Heart left ventricle (tissue), 16 donors: ENCODE results near the gene CDT1. TPM values are rescaled to one million over a fixed set of nuclear protein-coding genes. Genes with fewer than 3 reads are reported as not detected.

Experiments used
- ATAC-seq, 4 donors: fragments of 200-7000 bp; cut with Tn5 transposase; one replicate each; pipeline ENCODE4 v1.9.1; 2020 to 2022; ENCODE audit warnings: moderate library complexity in 4 of 4, mild to moderate bottlenecking in 3 of 4, moderate number of reproducible peaks in 1 of 4
- DNase-seq, 5 donors: peaks; one replicate each; pipeline ENCODE4 v3.0.0-alpha.2; 2020
- H3K27ac ChIP-seq, 12 donors: fragments of 200-600 bp; sonication (generic) in 4 of 12; one replicate each; pipeline versions ENCODE4 v1.5.0 to v1.8.0; 2016 to 2022; ENCODE audit warnings: mild to moderate bottlenecking in 2 of 12
- H3K27me3 ChIP-seq, 9 donors: fragments of 200-600 bp; sonication (generic) in 2 of 9; one replicate each; pipeline versions ENCODE4 v1.5.1 to v1.8.0; 2016 to 2022; ENCODE audit warnings: mild to moderate bottlenecking in 3 of 9
- H3K36me3 ChIP-seq, 9 donors: fragments of 200-600 bp; sonication (generic) in 2 of 9; one replicate each; pipeline versions ENCODE4 v1.5.0 to v1.8.0; 2018 to 2022; ENCODE audit warnings: mild to moderate bottlenecking in 2 of 9
- H3K4me1 ChIP-seq, 12 donors: fragments of 200-600 bp; sonication (generic) in 4 of 12; one replicate each; pipeline versions ENCODE4 v1.5.0 to v1.8.0; 2016 to 2022; ENCODE audit warnings: mild to moderate bottlenecking in 3 of 12
- H3K4me3 ChIP-seq, 12 donors: fragments of 200-600 bp; sonication (generic) in 4 of 12; one replicate each; pipeline versions ENCODE4 v1.5.0 to v1.8.0; 2017 to 2022; ENCODE audit warnings: mild to moderate bottlenecking in 9 of 12, moderate library complexity in 4 of 12
- H3K9me3 ChIP-seq, 12 donors: fragments of 200-600 bp; sonication (generic) in 4 of 12; one replicate each; pipeline versions ENCODE4 v1.5.0 to v1.8.0; 2016 to 2022; ENCODE audit warnings: mild to moderate bottlenecking in 1 of 12
- POLR2A ChIP-seq, 2 donors: fragments of 450-650 bp; IDR thresholded peaks; one replicate each; pipeline ENCODE4 v1.6.1; 2017; ENCODE audit warnings: antibody characterized with exemption in 2 of 2, mild to moderate bottlenecking in 2 of 2, moderate library complexity in 2 of 2
- WGBS, 4 donors: extraction: QIAGEN DNeasy Blood & Tissue Kit in 2 of 4; methylation state at CpG; one replicate each; pipeline versions ENCODE4 v1.1.5 to v1.1.7; 2013 to 2018; 5-methylcytosine and 5-hydroxymethylcytosine counted together
- intact Hi-C, 10 donors: fragments of 100-400 bp; cut with DNase I; formaldehyde crosslinking; loops; one replicate each; pipeline versions ENCODE4 v1.11.1 to v1.14.2; 2022
- polyA plus RNA-seq, 2 donors: library from polyadenylated mRNA; stranded (reverse); fragments of 200-250 nt; gene quantifications; one replicate each; pipeline ENCODE4 v1.2.3, GENCODE V29; 2013
- total RNA-seq, 9 donors: library from RNA; depleted of rRNA in 2 of 9; stranded (reverse); fragments of >200 nt in 2 of 9; fragmentation: NEBNext Ultra II Directional in 3 of 9; extraction: Animal tissue kit (Norgen Biotek cat#: 25700) in 3 of 9; gene quantifications; one replicate each; pipeline versions ENCODE4 v1.1.0 to v1.2.4, GENCODE V29; 2016 to 2023
- TF ChIP-seq, protein P1 (sequence below), 12 donors: fragments of 200-600 bp; sonication (generic) in 4 of 12; IDR thresholded peaks; one replicate each; pipeline versions ENCODE4 v1.5.0 to v1.8.0; 2018 to 2022; ENCODE audit warnings: antibody characterized with exemption in 12 of 12, mild to moderate bottlenecking in 5 of 12
- donor health status: ischemic (EF 13 %, LVEDD 7.1; RV severe dilation, severe dysfunction).
- donor health status: healthy with polysubstance abuse.
- donor health status: DM: no; HTN: yes; CAD: no.
- donor health status: DM: no; HTN: no; CAD: no.
- donor health status: ischemic (EF 25% LVEDD 6.9; RV normal size, moderate dysfunction).
- donor health status: ischemic (EF 25% LVEDD 5.7; RV mildly dilated, moderate dysfunction).
- donor health status: healthy.
- donor health status: DM: yes; HTN: yes; CAD: no.
- donor health status: ischemic (EF 35%, LVEDD 5.7; RV mildly dilated, moderate dysfunction).
- donor health status: nonischemic (EF 11% LVEDD 7.7; RV severe dilation, severe dysfunction).
- donor health status: DM: yes; HTN: yes; CAD: no.
- donor health status: PGD.
- donor health status: ischemic (EF 29% LVEDD 5.4; RV normal size, mild dysfunction).
- donor health status: nonischemic (EF 23%, LVEDD 6.1; RV moderate dilation, normal function).

CDT1 gene
- total and polyA plus RNA-seq, 11 donors: 0.19 to 6.1 (median 0.61) TPM

DNA sequence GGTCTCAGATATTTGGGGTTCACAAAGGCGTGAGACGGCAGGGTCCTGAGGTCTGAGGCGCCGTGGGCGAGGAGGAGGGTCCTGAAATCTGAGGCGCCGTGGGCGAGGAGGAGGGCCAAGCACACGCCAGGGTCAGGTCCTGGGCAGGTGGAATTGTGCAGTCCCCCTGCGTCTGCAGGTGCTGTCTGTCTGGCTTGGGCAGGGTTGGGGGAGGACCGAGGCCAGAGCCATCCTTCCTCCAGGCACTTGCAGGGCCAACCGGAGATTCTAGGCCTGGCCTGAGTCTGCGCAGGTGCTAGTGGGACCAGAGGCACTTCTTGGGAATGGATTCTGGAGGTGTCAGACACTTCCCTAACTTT lies 10.5 kb downstream of the CDT1 start:
- H3K4me1 ChIP-seq: peaks cover 0 to 41% (median 24%) of the 10 kb centered on the region in 12 donors
- 84 to 95% (median 90%) methylated on average over 13 of the region's 13 CpGs for WGBS, 4 donors
- H3K27me3 ChIP-seq: no peaks in the 10 kb centered on the region
- H3K36me3 ChIP-seq: peaks cover 0 to 10% (median 0%) of the 10 kb centered on the region in 9 donors
- TF ChIP-seq, protein P1, sequence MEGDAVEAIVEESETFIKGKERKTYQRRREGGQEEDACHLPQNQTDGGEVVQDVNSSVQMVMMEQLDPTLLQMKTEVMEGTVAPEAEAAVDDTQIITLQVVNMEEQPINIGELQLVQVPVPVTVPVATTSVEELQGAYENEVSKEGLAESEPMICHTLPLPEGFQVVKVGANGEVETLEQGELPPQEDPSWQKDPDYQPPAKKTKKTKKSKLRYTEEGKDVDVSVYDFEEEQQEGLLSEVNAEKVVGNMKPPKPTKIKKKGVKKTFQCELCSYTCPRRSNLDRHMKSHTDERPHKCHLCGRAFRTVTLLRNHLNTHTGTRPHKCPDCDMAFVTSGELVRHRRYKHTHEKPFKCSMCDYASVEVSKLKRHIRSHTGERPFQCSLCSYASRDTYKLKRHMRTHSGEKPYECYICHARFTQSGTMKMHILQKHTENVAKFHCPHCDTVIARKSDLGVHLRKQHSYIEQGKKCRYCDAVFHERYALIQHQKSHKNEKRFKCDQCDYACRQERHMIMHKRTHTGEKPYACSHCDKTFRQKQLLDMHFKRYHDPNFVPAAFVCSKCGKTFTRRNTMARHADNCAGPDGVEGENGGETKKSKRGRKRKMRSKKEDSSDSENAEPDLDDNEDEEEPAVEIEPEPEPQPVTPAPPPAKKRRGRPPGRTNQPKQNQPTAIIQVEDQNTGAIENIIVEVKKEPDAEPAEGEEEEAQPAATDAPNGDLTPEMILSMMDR (IDR thresholded peaks at IDR 0.05): no peak
- no peak for TF ChIP-seq POLR2A (IDR thresholded peaks at IDR 0.05)
- ATAC-seq: no peak
- H3K9me3 ChIP-seq: no peaks in the 10 kb centered on the region
- intact Hi-C loops: loop anchor here in 8 of 10 donors (5.0 to 10.0 kb wide), 10 partner anchors 43 to 401 kb away; partner anchors contain the start of genes ACSF3 (in 3 of the 8), GALNS (in 1 of the 8), PABPN1L (in 1 of the 8) and TRAPPC2L (in 1 of the 8)
- DNase-seq: no peak
- H3K4me3 ChIP-seq: no peak overlapping the region
- H3K27ac ChIP-seq: no peak overlapping the region

DNA sequence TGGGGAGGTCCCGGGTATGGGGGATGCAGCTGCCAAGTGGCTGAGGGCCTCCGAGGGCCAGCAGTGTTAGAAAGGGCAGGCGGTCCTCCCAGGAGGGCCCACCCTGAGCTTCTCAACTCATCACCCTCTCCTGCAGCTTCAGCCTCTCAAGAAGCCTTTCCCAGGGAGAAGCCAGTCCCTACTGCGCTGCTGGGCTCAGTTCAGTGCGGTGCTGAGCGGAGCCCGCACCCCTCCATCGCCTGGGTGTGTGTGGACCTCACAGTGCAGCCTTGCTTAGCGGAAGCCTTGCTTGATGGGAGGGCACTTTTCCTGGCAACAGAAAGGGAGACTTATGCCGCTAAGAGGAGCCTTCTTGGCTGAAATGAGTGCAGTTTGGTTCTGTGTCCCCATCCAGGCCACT lies 11.6 kb downstream of the CDT1 start:
- TF ChIP-seq, protein P1 (IDR thresholded peaks at IDR 0.05): no peak
- no peak for TF ChIP-seq POLR2A (IDR thresholded peaks at IDR 0.05)
- DNase-seq (no peak), ATAC-seq (no peak)
- 87 to 92% (median 89%) methylated on average over 7 to 10 of the region's 10 CpGs for WGBS, 4 donors
- peaks cover 0 to 30% (median 19%) of the 10 kb centered on the region in 12 donors for H3K4me1 ChIP-seq
- H3K9me3 ChIP-seq: no peaks in the 10 kb centered on the region
- no peaks in the 10 kb centered on the region for H3K27me3 ChIP-seq
- H3K36me3 ChIP-seq: no peaks in the 10 kb centered on the region
- no peak overlapping the region for H3K27ac ChIP-seq
- intact Hi-C loops: loop anchor here in 8 of 10 donors (5.0 to 10.0 kb wide), 8 partner anchors 50 to 400 kb away; partner anchors contain the start of genes ACSF3 (in 3 of the 8), PABPN1L (in 1 of the 8) and ZNF778 (in 1 of the 8)
- no peak overlapping the region for H3K4me3 ChIP-seq

DNA sequence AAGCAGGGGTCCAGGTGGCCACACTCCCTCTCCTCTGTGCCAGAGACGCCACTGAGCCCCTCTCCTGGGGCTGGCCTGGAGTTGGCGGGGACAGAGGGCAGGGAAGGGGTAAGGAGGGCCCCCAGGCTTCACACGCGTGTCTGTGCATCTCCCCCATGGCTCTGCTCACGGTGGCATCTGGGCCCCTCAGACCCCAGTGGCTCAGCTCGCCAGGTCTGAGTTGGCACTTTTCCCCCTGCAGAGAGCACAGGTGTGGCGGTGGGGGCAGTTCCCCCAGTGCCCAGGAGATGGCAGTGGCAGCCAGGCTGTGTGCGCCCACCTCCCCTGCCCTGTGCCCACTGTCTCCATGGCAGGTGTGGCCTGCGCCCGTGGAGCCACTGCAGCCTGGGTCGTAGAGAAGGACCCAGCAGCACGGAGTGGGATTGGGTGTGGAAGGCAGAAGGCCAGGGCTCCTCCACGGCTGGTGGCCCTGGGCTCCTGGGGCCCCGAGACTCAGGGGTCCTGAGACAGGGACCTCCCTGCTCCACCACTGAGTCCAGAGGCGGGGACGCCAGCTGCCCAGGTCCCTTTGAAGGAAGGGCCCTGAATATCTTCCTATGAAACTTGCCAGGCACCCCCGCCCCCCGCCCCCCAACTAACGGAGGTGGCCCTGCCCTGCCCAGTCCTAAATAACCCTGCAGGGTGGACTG lies 12.5 kb downstream of the CDT1 start:
- Histone ChIP-seq H3K4me1 (peaks cover 0 to 22% (median 11%) of the 10 kb centered on the region in 12 donors), H3K36me3 (peaks cover 0 to 7% (median 0%) of the 10 kb centered on the region in 9 donors), H3K27ac (no peak overlapping the region), H3K9me3 (no peaks in the 10 kb centered on the region), H3K4me3 (no peak overlapping the region), H3K27me3 (no peaks in the 10 kb centered on the region)
- no peak for TF ChIP-seq POLR2A (IDR thresholded peaks at IDR 0.05)
- TF ChIP-seq, protein P1 (IDR thresholded peaks at IDR 0.05): peak; percentile 53 to 72 (median 62)
- 51 to 70% (median 63%) methylated on average over 6 to 19 of the region's 19 CpGs for WGBS, 4 donors
- DNase-seq: no peak
- no peak for ATAC-seq
- intact Hi-C loops: loop anchor here in 8 of 10 donors (5.0 to 10.0 kb wide), 8 partner anchors 49 to 399 kb away; partner anchors contain the start of genes ACSF3 (in 3 of the 8), PABPN1L (in 1 of the 8) and ZNF778 (in 1 of the 8)
